ENCODE measurements around the gene NRL. TPM values are rescaled to one million over a fixed set of nuclear protein-coding genes. Genes with fewer than 3 reads are reported as not detected.

Gene NRL
- total and polyA plus RNA-seq, 4 donors, result 1.5 to 3.2 (median 2.8) TPM

- Histone ChIP-seq H3K9ac (ENCODE audit: low read depth in 1 of 2, low read length in 2 of 2) (peak overlapping the region; percentile 45 to 87), H3K9me3 (ENCODE audit: control insufficient read depth in 4 of 4, low read length in 3 of 4) (no peaks in the 10 kb centered on the region), H3K27me3 (ENCODE audit: control insufficient read depth in 4 of 4, insufficient read depth in 4 of 4, low read length in 3 of 4) (no peaks in the 10 kb centered on the region), H3K36me3 (ENCODE audit: control insufficient read depth in 4 of 4, insufficient read depth in 3 of 4, low read depth in 1 of 4, low read length in 3 of 4) (peaks cover 24 to 57% (median 44%) of the 10 kb centered on the region in 4 donors), H3K4me3 (ENCODE audit: low read depth in 1 of 3, low read length in 3 of 3) (peak overlapping the region; percentile 63 to 81 (median 70)), H3K27ac (ENCODE audit: low read depth in 1 of 2, low read length in 2 of 2) (peak overlapping the region; percentile 71 to 91), H3K4me1 (ENCODE audit: control insufficient read depth in 4 of 4, insufficient read depth in 4 of 4, low read length in 3 of 4) (peaks cover 8 to 35% (median 29%) of the 10 kb centered on the region in 4 donors)
- 59% methylated on average over 8 of the region's 8 CpGs for WGBS
- DNase-seq (ENCODE audit: low spot score), result no peak
- TF ChIP-seq EGR1 (IDR thresholded peaks at IDR 0.05; ENCODE audit: low read depth in 2 of 2) (no peak), FOXA2 (IDR thresholded peaks at IDR 0.05) (no peak), NR2F2 (IDR thresholded peaks at IDR 0.05) (no peak), HNF4A (conservative IDR thresholded peaks at IDR 0.05) (no peak)
- TF ChIP-seq, protein P1, sequence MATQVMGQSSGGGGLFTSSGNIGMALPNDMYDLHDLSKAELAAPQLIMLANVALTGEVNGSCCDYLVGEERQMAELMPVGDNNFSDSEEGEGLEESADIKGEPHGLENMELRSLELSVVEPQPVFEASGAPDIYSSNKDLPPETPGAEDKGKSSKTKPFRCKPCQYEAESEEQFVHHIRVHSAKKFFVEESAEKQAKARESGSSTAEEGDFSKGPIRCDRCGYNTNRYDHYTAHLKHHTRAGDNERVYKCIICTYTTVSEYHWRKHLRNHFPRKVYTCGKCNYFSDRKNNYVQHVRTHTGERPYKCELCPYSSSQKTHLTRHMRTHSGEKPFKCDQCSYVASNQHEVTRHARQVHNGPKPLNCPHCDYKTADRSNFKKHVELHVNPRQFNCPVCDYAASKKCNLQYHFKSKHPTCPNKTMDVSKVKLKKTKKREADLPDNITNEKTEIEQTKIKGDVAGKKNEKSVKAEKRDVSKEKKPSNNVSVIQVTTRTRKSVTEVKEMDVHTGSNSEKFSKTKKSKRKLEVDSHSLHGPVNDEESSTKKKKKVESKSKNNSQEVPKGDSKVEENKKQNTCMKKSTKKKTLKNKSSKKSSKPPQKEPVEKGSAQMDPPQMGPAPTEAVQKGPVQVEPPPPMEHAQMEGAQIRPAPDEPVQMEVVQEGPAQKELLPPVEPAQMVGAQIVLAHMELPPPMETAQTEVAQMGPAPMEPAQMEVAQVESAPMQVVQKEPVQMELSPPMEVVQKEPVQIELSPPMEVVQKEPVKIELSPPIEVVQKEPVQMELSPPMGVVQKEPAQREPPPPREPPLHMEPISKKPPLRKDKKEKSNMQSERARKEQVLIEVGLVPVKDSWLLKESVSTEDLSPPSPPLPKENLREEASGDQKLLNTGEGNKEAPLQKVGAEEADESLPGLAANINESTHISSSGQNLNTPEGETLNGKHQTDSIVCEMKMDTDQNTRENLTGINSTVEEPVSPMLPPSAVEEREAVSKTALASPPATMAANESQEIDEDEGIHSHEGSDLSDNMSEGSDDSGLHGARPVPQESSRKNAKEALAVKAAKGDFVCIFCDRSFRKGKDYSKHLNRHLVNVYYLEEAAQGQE (IDR thresholded peaks at IDR 0.05), result no peak
- TF ChIP-seq, protein P2, sequence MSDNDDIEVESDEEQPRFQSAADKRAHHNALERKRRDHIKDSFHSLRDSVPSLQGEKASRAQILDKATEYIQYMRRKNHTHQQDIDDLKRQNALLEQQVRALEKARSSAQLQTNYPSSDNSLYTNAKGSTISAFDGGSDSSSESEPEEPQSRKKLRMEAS (IDR thresholded peaks at IDR 0.05), result no peak
Observed at GRCh38 chr14:24162093-24162492, 47.3 kb upstream of the NRL start.

GRCh38 chr14:24160850-24161804 lies 46.4 kb upstream of the NRL start, which contains the start of gene IRF9:
Gene IRF9 (plus strand): TSS chr14:24161265. CDS start chr14:24162145, 880 bp downstream.
- 1% methylated on average over 12 of the region's 12 CpGs for WGBS
- peak within 1 kb of the TSS; percentile 71 to 91 for H3K27ac ChIP-seq (ENCODE audit: low read depth in 1 of 2, low read length in 2 of 2)
- TF ChIP-seq SP1 (IDR thresholded peaks at IDR 0.05) (peak; percentile 94), HNF4A (conservative IDR thresholded peaks at IDR 0.05) (peak; percentile 73), YY1 (IDR thresholded peaks at IDR 0.05) (peak; percentile 87), EGR1 (IDR thresholded peaks at IDR 0.05; ENCODE audit: low read depth in 2 of 2) (peak in 1 of 2 donors; percentile 27), FOXA2 (IDR thresholded peaks at IDR 0.05) (no peak), TAF1 (conservative IDR thresholded peaks at IDR 0.05) (no peak), GABPA (IDR thresholded peaks at IDR 0.05 in 1 of 2, conservative IDR thresholded peaks at IDR 0.05 in 1 of 2) (peak in 1 of 2 donors; percentile 65), CTCF (IDR thresholded peaks at IDR 0.05; ENCODE audit: low read depth, low read length, missing input control) (peak; percentile 98), FOXA1 (IDR thresholded peaks at IDR 0.05) (peak; percentile 71), RXRA (IDR thresholded peaks at IDR 0.05) (peak; percentile 95 to 97), JUND (IDR thresholded peaks at IDR 0.05) (peak in 1 of 2 donors; percentile 69), RAD21 (IDR thresholded peaks at IDR 0.05) (peak; percentile 94 to 98), HNF4G (IDR thresholded peaks at IDR 0.05) (peak; percentile 69), NR2F2 (IDR thresholded peaks at IDR 0.05) (peak; percentile 83)
- TF ChIP-seq, protein P2 (IDR thresholded peaks at IDR 0.05), result peak; percentile 95
- TF ChIP-seq, protein P3, sequence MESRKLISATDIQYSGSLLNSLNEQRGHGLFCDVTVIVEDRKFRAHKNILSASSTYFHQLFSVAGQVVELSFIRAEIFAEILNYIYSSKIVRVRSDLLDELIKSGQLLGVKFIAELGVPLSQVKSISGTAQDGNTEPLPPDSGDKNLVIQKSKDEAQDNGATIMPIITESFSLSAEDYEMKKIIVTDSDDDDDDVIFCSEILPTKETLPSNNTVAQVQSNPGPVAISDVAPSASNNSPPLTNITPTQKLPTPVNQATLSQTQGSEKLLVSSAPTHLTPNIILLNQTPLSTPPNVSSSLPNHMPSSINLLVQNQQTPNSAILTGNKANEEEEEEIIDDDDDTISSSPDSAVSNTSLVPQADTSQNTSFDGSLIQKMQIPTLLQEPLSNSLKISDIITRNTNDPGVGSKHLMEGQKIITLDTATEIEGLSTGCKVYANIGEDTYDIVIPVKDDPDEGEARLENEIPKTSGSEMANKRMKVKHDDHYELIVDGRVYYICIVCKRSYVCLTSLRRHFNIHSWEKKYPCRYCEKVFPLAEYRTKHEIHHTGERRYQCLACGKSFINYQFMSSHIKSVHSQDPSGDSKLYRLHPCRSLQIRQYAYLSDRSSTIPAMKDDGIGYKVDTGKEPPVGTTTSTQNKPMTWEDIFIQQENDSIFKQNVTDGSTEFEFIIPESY (IDR thresholded peaks at IDR 0.05), result peak; percentile 80
- TF ChIP-seq, protein P1 (IDR thresholded peaks at IDR 0.05), result peak; percentile 91
- TF ChIP-seq, protein P4, sequence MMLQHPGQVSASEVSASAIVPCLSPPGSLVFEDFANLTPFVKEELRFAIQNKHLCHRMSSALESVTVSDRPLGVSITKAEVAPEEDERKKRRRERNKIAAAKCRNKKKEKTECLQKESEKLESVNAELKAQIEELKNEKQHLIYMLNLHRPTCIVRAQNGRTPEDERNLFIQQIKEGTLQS (IDR thresholded peaks at IDR 0.05), result peak; percentile 71
- peak within 1 kb of the TSS; percentile 50 to 87 for H3K9ac ChIP-seq (ENCODE audit: low read depth in 1 of 2, low read length in 2 of 2)
- no peaks in the 10 kb centered on the region for H3K9me3 ChIP-seq (ENCODE audit: control insufficient read depth in 4 of 4, low read length in 3 of 4)
- peaks cover 8 to 35% (median 29%) of the 10 kb centered on the region in 4 donors for H3K4me1 ChIP-seq (ENCODE audit: control insufficient read depth in 4 of 4, insufficient read depth in 4 of 4, low read length in 3 of 4)
- peak within 1 kb of the TSS; percentile 63 to 81 (median 70) for H3K4me3 ChIP-seq (ENCODE audit: low read depth in 1 of 3, low read length in 3 of 3)
- H3K36me3 ChIP-seq (ENCODE audit: control insufficient read depth in 4 of 4, insufficient read depth in 3 of 4, low read depth in 1 of 4, low read length in 3 of 4), result peaks cover 25 to 56% (median 43%) of the 10 kb centered on the region in 4 donors
- peak; percentile 99 for DNase-seq (ENCODE audit: low spot score)
- H3K27me3 ChIP-seq (ENCODE audit: control insufficient read depth in 4 of 4, insufficient read depth in 4 of 4, low read length in 3 of 4), result no peaks in the 10 kb centered on the region
